GM12865 (cell line): Measurements from ENCODE around the gene FAM234A.
"Not testable (repeated sequence)": the region's sequence is repeated elsewhere in the genome, so short reads cannot be mapped to it uniquely, and the experiment has no call there.

ENCODE experiments used
- DNase-seq: peaks from one replicate; pipeline ENCODE4 v3.0.0; 2010; ENCODE audit warnings: low read depth
- H3K4me3 ChIP-seq: 2 replicates; pipeline ENCODE4 v1.5.1; 2011; ENCODE audit warnings: mild to moderate bottlenecking, low read depth, low read length, control low read depth
- TF ChIP-seq, protein P1 (sequence below): IDR thresholded peaks from 2 replicates; pipeline ENCODE4 v1.5.1; 2011; ENCODE audit warnings: low read length, control low read depth, low read depth, inconsistent platforms; ENCODE audit not compliant: insufficient read depth; ENCODE audit errors: missing control alignments

The FAM234A gene

DNA sequence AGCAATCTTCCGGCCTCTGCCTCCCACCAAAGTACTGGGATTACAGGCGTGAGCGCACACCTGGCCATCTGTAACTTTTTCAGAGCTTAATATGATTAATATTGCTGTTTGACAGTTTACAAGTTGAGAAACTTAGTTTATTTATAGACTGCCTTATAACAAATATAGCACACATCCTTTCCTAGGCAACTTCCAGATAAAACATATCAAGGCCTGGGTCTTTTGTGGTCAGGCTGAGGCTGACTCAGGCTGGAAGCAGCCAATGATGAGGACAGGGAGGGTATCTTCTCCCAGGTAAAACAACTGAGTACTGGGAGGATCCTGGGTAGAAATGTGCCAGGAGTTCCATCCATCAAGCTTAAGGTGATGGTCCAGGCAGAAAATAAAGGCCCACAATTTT lies 21.6 kb upstream of the FAM234A start:
- DNase-seq, result no peak
- H3K4me3 ChIP-seq, result no peak overlapping the region
- TF ChIP-seq, protein P1, sequence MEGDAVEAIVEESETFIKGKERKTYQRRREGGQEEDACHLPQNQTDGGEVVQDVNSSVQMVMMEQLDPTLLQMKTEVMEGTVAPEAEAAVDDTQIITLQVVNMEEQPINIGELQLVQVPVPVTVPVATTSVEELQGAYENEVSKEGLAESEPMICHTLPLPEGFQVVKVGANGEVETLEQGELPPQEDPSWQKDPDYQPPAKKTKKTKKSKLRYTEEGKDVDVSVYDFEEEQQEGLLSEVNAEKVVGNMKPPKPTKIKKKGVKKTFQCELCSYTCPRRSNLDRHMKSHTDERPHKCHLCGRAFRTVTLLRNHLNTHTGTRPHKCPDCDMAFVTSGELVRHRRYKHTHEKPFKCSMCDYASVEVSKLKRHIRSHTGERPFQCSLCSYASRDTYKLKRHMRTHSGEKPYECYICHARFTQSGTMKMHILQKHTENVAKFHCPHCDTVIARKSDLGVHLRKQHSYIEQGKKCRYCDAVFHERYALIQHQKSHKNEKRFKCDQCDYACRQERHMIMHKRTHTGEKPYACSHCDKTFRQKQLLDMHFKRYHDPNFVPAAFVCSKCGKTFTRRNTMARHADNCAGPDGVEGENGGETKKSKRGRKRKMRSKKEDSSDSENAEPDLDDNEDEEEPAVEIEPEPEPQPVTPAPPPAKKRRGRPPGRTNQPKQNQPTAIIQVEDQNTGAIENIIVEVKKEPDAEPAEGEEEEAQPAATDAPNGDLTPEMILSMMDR, result no peak

DNA sequence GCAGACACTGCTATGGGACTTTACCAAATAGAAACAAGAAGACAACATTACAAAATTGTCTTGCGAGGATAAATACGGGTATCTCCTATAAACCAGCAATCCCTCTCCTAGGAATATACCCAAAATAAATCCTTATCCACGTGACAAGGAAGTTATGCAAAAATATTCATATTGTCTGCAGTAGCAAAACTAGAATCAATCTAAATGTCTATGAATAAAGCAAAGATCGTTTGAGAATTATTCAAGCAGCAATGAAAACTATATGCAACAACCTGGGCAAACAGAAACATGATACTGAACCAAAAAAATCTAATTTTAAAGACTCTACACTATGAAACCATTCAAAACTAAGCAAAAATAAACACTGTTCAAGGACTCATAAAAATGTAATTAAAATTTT lies 14.6 kb upstream of the FAM234A start:
- TF ChIP-seq, protein P1, result no peak
- H3K4me3 ChIP-seq, result no peak overlapping the region
- no peak for DNase-seq

DNA sequence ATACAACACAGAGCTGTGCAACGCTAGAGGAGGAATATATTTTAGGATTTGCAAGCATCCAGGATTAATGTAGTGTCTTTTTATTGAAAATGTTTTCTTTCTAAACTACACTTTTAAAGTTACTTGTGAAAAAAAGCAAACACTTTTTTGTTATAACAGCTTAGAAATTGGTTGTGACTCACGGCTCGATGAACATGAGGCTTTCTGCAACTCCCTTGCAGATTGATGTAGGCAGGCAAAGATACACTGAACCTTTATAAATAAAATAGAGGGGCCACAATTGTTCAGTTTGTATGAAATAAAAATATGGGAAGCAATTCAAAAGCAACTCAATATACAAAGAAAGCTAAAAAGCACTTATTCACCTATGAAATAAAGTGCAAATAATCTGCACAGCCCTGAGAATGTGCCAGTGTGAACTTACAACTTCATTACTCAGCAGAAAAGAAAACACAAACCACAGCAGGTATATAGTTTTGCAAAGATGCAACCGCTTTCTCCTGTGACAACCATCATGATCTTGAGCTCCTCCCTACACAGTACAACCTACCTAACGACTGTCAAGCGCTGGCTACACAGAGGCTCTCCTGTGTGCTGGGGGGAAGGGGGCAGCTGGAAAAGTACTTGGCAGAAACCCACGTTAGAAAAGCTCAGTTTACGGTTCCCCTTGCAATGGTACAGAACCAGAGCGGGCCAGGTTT lies 6.3 kb upstream of the FAM234A start:
- TF ChIP-seq, protein P1, result no peak
- peak overlapping the region; percentile 98 for H3K4me3 ChIP-seq
- DNase-seq, result peak; percentile 38

DNA sequence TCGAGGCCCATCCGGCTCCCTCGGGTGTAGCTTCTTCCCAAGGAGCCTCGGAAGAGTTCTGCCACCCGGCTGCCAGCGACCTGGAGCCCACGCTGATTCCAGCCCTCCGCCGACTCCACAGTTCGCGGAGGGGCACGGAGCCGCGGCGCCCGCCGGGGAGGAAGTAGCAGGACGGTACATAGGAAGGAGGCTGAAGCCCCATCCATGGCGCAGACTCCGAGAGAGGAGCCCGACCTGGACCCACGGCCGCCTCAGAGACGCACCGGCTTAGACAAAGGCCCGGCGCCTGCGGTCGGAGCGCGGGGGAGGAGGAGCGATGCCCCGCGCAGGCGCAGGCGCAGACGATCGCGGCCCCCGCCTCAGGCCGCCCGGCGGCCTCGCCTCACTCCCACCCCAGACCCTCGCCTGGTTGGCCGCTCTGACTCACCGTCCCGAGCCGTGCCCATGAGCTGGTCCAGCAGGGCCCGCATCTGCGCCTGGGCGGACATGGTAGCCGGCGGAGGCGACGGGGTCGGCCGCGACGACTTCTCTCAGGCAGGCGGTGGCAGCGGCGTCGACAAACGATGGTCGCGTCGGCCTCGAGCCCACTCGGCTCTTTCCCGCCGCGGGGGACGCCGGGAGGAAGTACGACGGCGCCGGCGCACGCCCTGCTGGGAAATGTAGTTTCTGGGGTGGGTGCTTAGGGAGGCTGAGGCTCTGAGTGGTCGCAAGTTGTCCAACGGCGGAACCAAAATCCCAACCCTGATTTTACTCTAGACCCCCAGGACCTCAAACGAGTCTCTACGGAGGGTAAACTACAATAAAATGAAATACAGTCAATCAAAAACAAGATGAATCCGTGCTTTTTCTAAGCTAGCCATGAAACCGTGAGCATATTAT lies 5.5 kb upstream of the FAM234A start, which contains the start of gene LUC7L:
LUC7L (minus strand) TSS at position 598 of the 879 bp plus-strand sequence; CDS start at position 488, 110 bp downstream.
- H3K4me3 ChIP-seq, result peak within 1 kb of the TSS; percentile 98
- peak; percentile 92 for DNase-seq
- TF ChIP-seq, protein P1, result no peak

DNA sequence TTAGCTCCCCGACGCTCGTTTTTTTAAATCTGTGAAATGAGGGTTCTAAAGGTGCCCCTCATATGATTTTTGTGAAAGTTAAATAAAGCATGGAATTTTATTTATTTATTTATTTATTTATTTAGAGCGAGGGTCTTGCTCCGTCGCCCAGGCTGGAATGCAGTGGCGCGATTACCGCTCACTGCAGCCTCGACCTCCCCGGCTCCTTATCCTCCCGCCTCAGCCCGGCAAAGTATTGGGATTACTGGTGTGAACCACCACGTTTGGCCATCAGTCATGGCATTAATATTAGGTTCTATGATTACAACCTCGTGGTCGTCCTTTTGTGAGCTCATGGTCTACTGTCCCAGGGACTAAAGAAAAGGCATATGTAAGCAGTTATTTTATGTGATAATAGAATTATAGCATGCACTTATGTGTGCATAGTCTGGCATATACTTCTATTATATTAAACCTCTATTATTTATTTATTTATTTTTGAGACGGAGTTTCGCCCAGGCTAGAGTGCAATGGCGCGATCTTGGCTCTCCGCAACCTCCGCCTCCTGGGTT lies 4.8 kb upstream of the FAM234A start:
- peak overlapping the region; percentile 98 for H3K4me3 ChIP-seq
- TF ChIP-seq, protein P1, result no peak
- DNase-seq, result no peak

DNA sequence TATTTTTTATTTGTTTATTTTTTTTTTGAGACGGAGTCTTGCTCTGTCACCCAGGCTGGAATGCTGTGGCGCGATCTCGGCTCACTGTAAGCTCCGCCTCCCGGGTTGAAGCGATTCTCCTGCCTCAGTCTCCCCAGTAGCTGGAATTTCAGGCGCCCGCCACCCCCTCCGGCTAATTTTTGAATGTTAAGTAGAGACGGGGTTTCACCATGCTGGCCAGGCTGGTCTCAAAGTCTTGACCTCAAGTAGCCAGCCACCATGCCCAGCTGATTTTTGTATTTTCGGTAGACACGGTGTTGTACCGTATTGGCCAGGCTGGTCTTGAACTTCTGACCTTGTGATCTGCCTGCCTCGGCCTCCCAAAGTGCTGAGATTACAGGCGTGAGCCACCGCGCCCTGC lies 4.3 kb upstream of the FAM234A start:
- DNase-seq, H3K4me3 ChIP-seq: not testable (repeated sequence)

DNA sequence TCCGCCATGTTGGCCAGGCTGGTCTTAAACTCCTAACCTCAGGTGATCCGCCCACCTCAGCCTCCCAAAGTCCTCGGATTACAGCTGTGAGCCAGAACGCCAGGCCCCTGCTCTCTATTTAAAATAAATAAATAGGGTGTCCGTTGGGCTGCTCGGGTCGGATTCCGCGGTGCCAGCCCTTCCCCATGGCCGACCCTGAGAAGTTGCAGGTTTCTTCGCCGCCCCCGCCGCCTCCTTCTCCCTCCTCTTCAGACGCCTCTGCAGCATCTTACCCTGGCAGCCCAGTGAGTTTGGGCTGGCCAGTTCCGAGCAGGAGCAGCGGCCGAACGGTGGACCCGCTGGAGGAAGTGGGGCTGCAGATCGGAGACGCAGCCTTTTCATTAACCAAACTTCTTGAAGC lies 3.7 kb upstream of the FAM234A start:
- no peak overlapping the region for H3K4me3 ChIP-seq
- TF ChIP-seq, protein P1, result no peak
- no peak for DNase-seq
